Endothelial cell of umbilical vein (primary cell): ENCODE data around the gene CYP4F8. TPM values are rescaled to one million over a fixed set of nuclear protein-coding genes. Genes with fewer than 3 reads are reported as not detected.

Experiments
- BruUV-seq: library from RNA; stranded (reverse); fragments of 400-500 nt; replicated peaks from 2 replicates; lab custom pipeline; 2021; lab: Mats Ljungman, UMichigan
- CTCF ChIA-PET: fragments of 300-600, 350-600 bp; sonication (Branson Sonifier 250); formaldehyde crosslinking; loops from one replicate; lab custom pipeline; 2021; ENCODE audit warnings: antibody characterized with exemption, inconsistent platforms; lab: Charles Lee
- POLR2A ChIA-PET: fragments of 300-600, 350-600 bp; sonication (Branson Sonifier 250); formaldehyde crosslinking; loops from one replicate; lab custom pipeline; 2021; ENCODE audit warnings: antibody characterized with exemption, inconsistent platforms; lab: Charles Lee
- DNase-seq: peaks from one replicate; pipeline ENCODE4 v3.0.0-alpha.2; 2011; ENCODE audit warnings: low read depth, low spot score
- FAIRE-seq: peaks from 2 replicates; lab custom pipeline; 2011; peaks lifted over from hg19 to GRCh38; lab: Jason Lieb, UNC
- H2AFZ ChIP-seq: 2 replicates; pipeline ENCODE4 v1.6.0; 2012; ENCODE audit warnings: low read depth, low read length, control low read depth, inconsistent platforms
- H3K27ac ChIP-seq: 2 replicates; pipeline ENCODE4 v1.5.1; 2011; ENCODE audit warnings: low read depth, mild to moderate bottlenecking, control low read depth, low read length, moderate library complexity; ENCODE audit not compliant: insufficient read depth
- H3K27me3 ChIP-seq, 2 experiments: 2 replicates each; pipeline versions ENCODE4 v1.6.0 to v1.6.1; 2011; ENCODE audit warnings: low read length in 2 of 2, mixed read lengths in 1 of 2; ENCODE audit not compliant: control insufficient read depth in 2 of 2, insufficient read depth in 2 of 2
- H3K36me3 ChIP-seq, 2 experiments: 2 replicates in 1 of 2; 3 replicates in 1 of 2; pipeline ENCODE4 v1.5.1; 2011; ENCODE audit warnings: low read length in 2 of 2, mild to moderate bottlenecking in 1 of 2, moderate library complexity in 1 of 2; ENCODE audit not compliant: control insufficient read depth in 2 of 2, insufficient read depth in 2 of 2; ENCODE audit errors: extremely low read depth in 1 of 2
- H3K4me1 ChIP-seq: 3 replicates; pipeline ENCODE4 v1.5.1; 2011; ENCODE audit warnings: mild to moderate bottlenecking, low read length; ENCODE audit not compliant: control insufficient read depth, insufficient read depth; ENCODE audit errors: extremely low read depth
- H3K4me2 ChIP-seq: 2 replicates; pipeline ENCODE4 v1.6.1; 2011; ENCODE audit warnings: low read length, control low read depth, mixed read lengths; ENCODE audit not compliant: insufficient read depth
- H3K4me3 ChIP-seq, 3 experiments: fragments of 200-600 bp in 1 of 3; sonication (generic), shearing (Covaris generic) in 1 of 3; replicated peaks in 1 of 3; 2 replicates each; pipeline ENCODE4 v1.5.1; 2011 to 2016; ENCODE audit warnings: control low read depth in 3 of 3, low read length in 3 of 3, mild to moderate bottlenecking in 2 of 3, inconsistent platforms in 1 of 3, low read depth in 1 of 3, moderate library complexity in 1 of 3; ENCODE audit not compliant: insufficient read depth in 1 of 3
- H3K79me2 ChIP-seq: 2 replicates; pipeline ENCODE4 v1.6.0; 2012; ENCODE audit warnings: low read length, inconsistent platforms; ENCODE audit not compliant: control insufficient read depth, insufficient read depth
- H3K9ac ChIP-seq: replicated peaks from 2 replicates; pipeline ENCODE3; 2011; ENCODE audit warnings: low read length, control low read depth; ENCODE audit not compliant: insufficient read depth; ENCODE audit errors: extremely low read depth
- H3K9me1 ChIP-seq: replicated peaks from 3 replicates; pipeline ENCODE4 v1.6.0; 2011; ENCODE audit warnings: mild to moderate bottlenecking, low read length; ENCODE audit not compliant: control insufficient read depth, insufficient read depth; ENCODE audit errors: extremely low read depth
- H3K9me3 ChIP-seq: replicated peaks from 2 replicates; pipeline ENCODE4 v1.5.1; 2012; ENCODE audit warnings: low read length, inconsistent platforms; ENCODE audit not compliant: control insufficient read depth, insufficient read depth
- H4K20me1 ChIP-seq: replicated peaks from 2 replicates; pipeline ENCODE3; 2011; ENCODE audit warnings: mild to moderate bottlenecking, low read length; ENCODE audit not compliant: control insufficient read depth, insufficient read depth; ENCODE audit errors: extremely low read depth
- CTCF ChIP-seq, 2 donors: IDR thresholded peaks; 1 replicate in 1 of 2; 2 replicates in 1 of 2; pipeline ENCODE4 v1.5.1; 2011; ENCODE audit warnings: low read length in 2 of 2, mild to moderate bottlenecking in 2 of 2, moderate library complexity in 2 of 2, control low read depth in 1 of 2, inconsistent platforms in 1 of 2, low read depth in 1 of 2; ENCODE audit not compliant: insufficient read depth in 1 of 2; ENCODE audit errors: extremely low read depth in 1 of 2
- EZH2 ChIP-seq: IDR thresholded peaks from 2 replicates; pipeline ENCODE4 v1.6.1; 2012; ENCODE audit warnings: borderline replicate concordance, low read depth, mild to moderate bottlenecking, moderate library complexity, low read length, inconsistent platforms; ENCODE audit not compliant: severe bottlenecking
- FOS ChIP-seq: IDR thresholded peaks from 2 replicates; pipeline ENCODE4 v1.6.1; 2011; ENCODE audit warnings: mild to moderate bottlenecking, low read length, moderate library complexity, borderline replicate concordance; ENCODE audit not compliant: insufficient read depth
- GATA2 ChIP-seq: IDR thresholded peaks from 2 replicates; pipeline ENCODE4 v1.7.0; 2011; ENCODE audit warnings: low read depth, mild to moderate bottlenecking, moderate library complexity, mixed read lengths, low read length; ENCODE audit not compliant: insufficient read length, insufficient read depth
- JUN ChIP-seq: IDR thresholded peaks from 2 replicates; pipeline ENCODE4 v1.6.1; 2011; ENCODE audit warnings: borderline replicate concordance, low read depth; ENCODE audit not compliant: insufficient read length, insufficient read depth
- MAX ChIP-seq: IDR thresholded peaks from 2 replicates; pipeline ENCODE4 v1.6.1; 2011; ENCODE audit not compliant: insufficient read depth, insufficient read length
- MYC ChIP-seq: IDR thresholded peaks from one replicate; pipeline ENCODE4 v1.6.1; 2011; ENCODE audit warnings: mild to moderate bottlenecking, low read depth, low read length
- POLR2A ChIP-seq: IDR thresholded peaks from 2 replicates; pipeline ENCODE4 v1.6.1; 2012; ENCODE audit warnings: low read depth, mild to moderate bottlenecking, control low read depth, low read length
- POLR2AphosphoS5 ChIP-seq: IDR thresholded peaks from 2 replicates; pipeline ENCODE4 v1.6.1; 2012; ENCODE audit warnings: low read depth, mild to moderate bottlenecking, control low read depth, low read length, moderate library complexity; ENCODE audit not compliant: insufficient read depth
- dilution Hi-C: fragments of 300-500 bp; cut with MboI; formaldehyde crosslinking; loops from one replicate; pipeline ENCODE4 v1.15.0; 2019; ENCODE audit warnings: low sequenced_read_pairs; ENCODE audit not compliant: extremely low pct_ligation_motif_present
- intact Hi-C: fragments of 100-400 bp; cut with micrococcal nuclease; formaldehyde crosslinking; loops from one replicate; pipeline ENCODE4 v1.10.0; 2022
- polyA plus RNA-seq, 4 experiments: library from polyadenylated mRNA; depleted of rRNA in 3 of 4; stranded (reverse) in 3 of 4; unstranded in 1 of 4; fragments of >200 nt; gene quantifications; 2 replicates each; pipeline versions ENCODE4 v1.2.1 to v1.2.3, GENCODE V29; 2011 to 2012; ENCODE audit warnings: missing spikeins in 1 of 4
- total RNA-seq: library from RNA; stranded (reverse); gene quantifications from 2 replicates; pipeline ENCODE4 v1.2.3, GENCODE V29; 2021

CYP4F8 gene
- total and polyA plus RNA-seq, 2 donors (not counting 3 experiments of a cell fraction or from before 2014, with no cell fraction given): not detected

- Histone ChIP-seq H3K9me3 (no peaks in the 10 kb centered on the region), H3K36me3 (no peaks in the 10 kb centered on the region), H4K20me1 (no peaks in the 10 kb centered on the region), H3K4me2 (no peak overlapping the region), H3K27ac (no peak overlapping the region), H3K9me1 (no peaks in the 10 kb centered on the region), H2AFZ (no peak overlapping the region), H3K4me1 (no peaks in the 10 kb centered on the region), H3K27me3 (no peaks in the 10 kb centered on the region), H3K4me3 (no peak overlapping the region), H3K79me2 (no peaks in the 10 kb centered on the region), H3K9ac (no peak overlapping the region)
- intact Hi-C loops (no loop called here), dilution Hi-C loops (no loop called here)
- TF ChIP-seq CTCF (IDR thresholded peaks at IDR 0.05; ENCODE audit: extremely low read depth in 1 of 2, insufficient read depth in 1 of 2, low read depth in 1 of 2, low read length in 2 of 2) (no peak), POLR2A (no peak), MAX (no peak), POLR2AphosphoS5 (no peak), EZH2 (no peak), JUN (no peak), GATA2 (no peak), MYC (no peak), FOS (no peak)
- DNase-seq (no peak), FAIRE-seq (no peak)
- ChIA-PET CTCF (no interaction called here), POLR2A (no interaction called here)
- BruUV-seq: no TSS peak
Observed at GRCh38 chr19:15612342-15612741, 2.7 kb upstream of the CYP4F8 start.
